ENCODE data around the gene RBPMS2. TPM values are rescaled to one million over a fixed set of nuclear protein-coding genes. Genes with fewer than 3 reads are reported as not detected.

The RBPMS2 gene
- total RNA-seq, 2 experiments from 2014 or later, result not detected

DNA sequence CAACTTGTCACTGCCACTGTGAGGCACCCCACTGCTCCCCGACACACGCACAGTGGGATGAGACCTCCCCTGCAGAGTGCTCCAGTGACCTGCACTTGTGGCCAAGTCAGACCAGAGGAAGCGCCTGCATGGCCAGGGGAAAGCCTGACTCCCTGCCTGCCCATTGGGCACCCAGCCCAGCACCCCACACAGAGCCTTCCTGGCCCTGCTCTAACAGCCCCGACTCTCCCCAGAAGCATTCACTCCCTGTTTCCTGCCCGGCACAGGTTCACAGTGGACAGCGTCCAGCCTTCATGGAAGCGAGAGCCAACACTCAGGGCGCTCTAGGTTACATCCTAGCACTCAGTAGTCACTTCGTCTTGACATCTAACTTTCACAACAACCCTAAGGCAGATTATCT is 27.8 kb downstream of the RBPMS2 start:
- ATAC-seq (ENCODE audit: poor library complexity) (no peak), DNase-seq (no peak)
- H3K36me3 Mint-ChIP-seq (ENCODE audit: low read depth), result no peaks in the 10 kb centered on the region
- Histone ChIP-seq H3K4me1 (ENCODE audit: insufficient read depth, low read length) (no peaks in the 10 kb centered on the region), H3K36me3 (ENCODE audit: insufficient read depth, low read length) (no peaks in the 10 kb centered on the region), H3K9me3 (ENCODE audit: control insufficient read depth in 1 of 2, insufficient read depth in 1 of 2, low read length in 2 of 2) (no peaks in the 10 kb centered on the region), H3K27ac (ENCODE audit: low read depth in 1 of 2, low read length in 2 of 2) (no peak overlapping the region), H3K27me3 (ENCODE audit: control insufficient read depth in 1 of 2, insufficient read depth in 2 of 2, low read length in 2 of 2) (peaks cover 0 to 3% of the 10 kb centered on the region in 2 experiments), H3K4me3 (ENCODE audit: low read length) (no peak overlapping the region)
- intact Hi-C loops (cut with DNase I, micrococcal nuclease), result loop anchor here in 1 of 2 experiments (5.0 kb wide), 1 partner anchor 45 kb away; no protein-coding TSS in a partner anchor
- no peak overlapping the region for H3K27ac Mint-ChIP-seq
- H3K4me1 Mint-ChIP-seq (ENCODE audit: low read depth), result no peaks in the 10 kb centered on the region
- H3K27me3 Mint-ChIP-seq, result peaks cover 10% of the 10 kb centered on the region
- TF ChIP-seq, protein P1, sequence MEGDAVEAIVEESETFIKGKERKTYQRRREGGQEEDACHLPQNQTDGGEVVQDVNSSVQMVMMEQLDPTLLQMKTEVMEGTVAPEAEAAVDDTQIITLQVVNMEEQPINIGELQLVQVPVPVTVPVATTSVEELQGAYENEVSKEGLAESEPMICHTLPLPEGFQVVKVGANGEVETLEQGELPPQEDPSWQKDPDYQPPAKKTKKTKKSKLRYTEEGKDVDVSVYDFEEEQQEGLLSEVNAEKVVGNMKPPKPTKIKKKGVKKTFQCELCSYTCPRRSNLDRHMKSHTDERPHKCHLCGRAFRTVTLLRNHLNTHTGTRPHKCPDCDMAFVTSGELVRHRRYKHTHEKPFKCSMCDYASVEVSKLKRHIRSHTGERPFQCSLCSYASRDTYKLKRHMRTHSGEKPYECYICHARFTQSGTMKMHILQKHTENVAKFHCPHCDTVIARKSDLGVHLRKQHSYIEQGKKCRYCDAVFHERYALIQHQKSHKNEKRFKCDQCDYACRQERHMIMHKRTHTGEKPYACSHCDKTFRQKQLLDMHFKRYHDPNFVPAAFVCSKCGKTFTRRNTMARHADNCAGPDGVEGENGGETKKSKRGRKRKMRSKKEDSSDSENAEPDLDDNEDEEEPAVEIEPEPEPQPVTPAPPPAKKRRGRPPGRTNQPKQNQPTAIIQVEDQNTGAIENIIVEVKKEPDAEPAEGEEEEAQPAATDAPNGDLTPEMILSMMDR (IDR thresholded peaks at IDR 0.05), result no peak
- no peak overlapping the region for H3K4me3 Mint-ChIP-seq
- ChIA-PET CTCF (no interaction called here), POLR2A (no interaction called here)
- no peaks in the 10 kb centered on the region for H3K9me3 Mint-ChIP-seq

DNA sequence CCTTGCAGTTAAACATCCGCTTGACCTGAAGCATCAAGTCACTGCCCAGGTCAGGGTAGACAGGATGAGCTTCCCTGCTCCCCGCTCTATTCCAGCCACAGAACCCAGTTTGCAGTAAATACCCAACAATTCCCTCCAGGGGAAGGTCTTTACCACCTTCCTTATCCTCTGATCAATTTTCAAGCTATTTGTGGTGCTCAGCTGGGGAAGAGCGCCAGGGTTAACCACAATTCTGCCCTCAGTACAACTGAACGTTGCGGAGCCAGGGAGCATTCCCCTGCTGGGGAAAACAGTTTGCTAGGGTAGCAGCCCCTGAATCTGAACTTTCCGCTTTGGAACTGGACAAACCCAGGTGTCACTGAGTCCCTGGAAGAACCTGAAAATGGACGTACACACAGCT is 28.5 kb downstream of the RBPMS2 start:
- Histone ChIP-seq H3K36me3 (ENCODE audit: insufficient read depth, low read length) (no peaks in the 10 kb centered on the region), H3K9me3 (ENCODE audit: control insufficient read depth in 1 of 2, insufficient read depth in 1 of 2, low read length in 2 of 2) (no peaks in the 10 kb centered on the region), H3K4me1 (ENCODE audit: insufficient read depth, low read length) (no peaks in the 10 kb centered on the region), H3K27me3 (ENCODE audit: control insufficient read depth in 1 of 2, insufficient read depth in 2 of 2, low read length in 2 of 2) (peaks cover 0 to 3% of the 10 kb centered on the region in 2 experiments), H3K27ac (ENCODE audit: low read depth in 1 of 2, low read length in 2 of 2) (no peak overlapping the region), H3K4me3 (ENCODE audit: low read length) (no peak overlapping the region)
- peaks cover 10% of the 10 kb centered on the region for H3K27me3 Mint-ChIP-seq
- ChIA-PET CTCF (no interaction called here), POLR2A (no interaction called here)
- no peak overlapping the region for H3K4me3 Mint-ChIP-seq
- DNase-seq, result no peak
- no peaks in the 10 kb centered on the region for H3K36me3 Mint-ChIP-seq (ENCODE audit: low read depth)
- no peak for ATAC-seq (ENCODE audit: poor library complexity)
- no peak overlapping the region for H3K27ac Mint-ChIP-seq
- no peaks in the 10 kb centered on the region for H3K4me1 Mint-ChIP-seq (ENCODE audit: low read depth)
- intact Hi-C loops (cut with DNase I, micrococcal nuclease), result loop anchor here in 1 of 2 experiments (5.0 kb wide), 1 partner anchor 45 kb away; no protein-coding TSS in a partner anchor
- no peaks in the 10 kb centered on the region for H3K9me3 Mint-ChIP-seq
- TF ChIP-seq, protein P1 (IDR thresholded peaks at IDR 0.05), result no peak

DNA sequence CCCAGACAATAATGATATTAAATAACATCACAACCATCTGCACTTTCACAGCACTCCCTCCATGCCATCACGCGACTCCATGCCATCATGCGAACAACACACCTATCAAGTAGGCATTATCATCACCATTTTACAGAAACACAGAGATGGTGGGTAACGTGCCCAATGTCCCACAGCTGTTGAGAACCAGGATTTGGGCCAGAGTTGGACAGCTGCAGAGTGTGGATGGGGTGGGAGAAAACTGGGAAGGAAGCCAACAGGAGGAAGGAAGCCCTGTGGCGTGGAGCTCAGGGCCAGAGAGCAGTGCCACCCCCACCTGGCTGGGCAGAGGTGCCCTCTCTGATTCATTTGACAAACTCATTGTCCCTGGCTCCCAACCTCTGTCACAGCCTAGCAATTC is 29.0 kb downstream of the RBPMS2 start:
- Histone ChIP-seq H3K36me3 (ENCODE audit: insufficient read depth, low read length) (no peaks in the 10 kb centered on the region), H3K4me3 (ENCODE audit: low read length) (no peak overlapping the region), H3K4me1 (ENCODE audit: insufficient read depth, low read length) (no peaks in the 10 kb centered on the region), H3K27ac (ENCODE audit: low read depth in 1 of 2, low read length in 2 of 2) (no peak overlapping the region), H3K27me3 (ENCODE audit: control insufficient read depth in 1 of 2, insufficient read depth in 2 of 2, low read length in 2 of 2) (peaks cover 0 to 3% of the 10 kb centered on the region in 2 experiments), H3K9me3 (ENCODE audit: control insufficient read depth in 1 of 2, insufficient read depth in 1 of 2, low read length in 2 of 2) (no peaks in the 10 kb centered on the region)
- Mint-ChIP-seq H3K27me3 (peaks cover 10% of the 10 kb centered on the region), H3K27ac (no peak overlapping the region), H3K36me3 (ENCODE audit: low read depth) (no peaks in the 10 kb centered on the region), H3K9me3 (no peaks in the 10 kb centered on the region), H3K4me3 (no peak overlapping the region), H3K4me1 (ENCODE audit: low read depth) (no peaks in the 10 kb centered on the region)
- ATAC-seq (ENCODE audit: poor library complexity), result no peak
- POLR2A ChIA-PET, result no interaction called here
- intact Hi-C loops (cut with DNase I, micrococcal nuclease), result loop anchor here in 1 of 2 experiments (5.0 kb wide), 1 partner anchor 46 kb away; no protein-coding TSS in a partner anchor
- TF ChIP-seq, protein P1 (IDR thresholded peaks at IDR 0.05), result no peak
- CTCF ChIA-PET, result no interaction called here
- DNase-seq, result no peak
